SK-N-SH (cell line): Measurements from ENCODE around the gene RBMS3. TPM values are rescaled to one million over a fixed set of nuclear protein-coding genes. Genes with fewer than 3 reads are reported as not detected.

Experiments used
- CTCF ChIA-PET: fragments of 300-600, 350-600 bp; formaldehyde crosslinking; extraction: SDS; loops from one replicate; lab custom pipeline; 2021; lab: Yijun Ruan, JAX
- POLR2A ChIA-PET: fragments of 350-600 bp; sonication (Branson Sonifier 250); formaldehyde crosslinking; extraction: SDS; loops from one replicate; lab custom pipeline; 2020; ENCODE audit warnings: antibody characterized with exemption, inconsistent platforms; lab: Yijun Ruan, JAX
- DNase-seq: peaks from one replicate; pipeline ENCODE4 v3.0.0; 2012
- H2AFZ ChIP-seq: fragments of 200-600 bp; sonication (generic); 2 replicates; pipeline ENCODE4 v1.8.1; 2016; ENCODE audit warnings: antibody characterized with exemption, mild to moderate bottlenecking, low read depth
- H3F3A ChIP-seq: fragments of 200-600 bp; sonication (generic); replicated peaks from 2 replicates; pipeline ENCODE3; 2016; ENCODE audit warnings: antibody characterized with exemption, mild to moderate bottlenecking; ENCODE audit not compliant: insufficient read depth
- H3K27ac ChIP-seq, 2 experiments: fragments of 200-500 bp in 1 of 2; fragments of 200-600 bp in 1 of 2; sonication (Bioruptor generic) in 1 of 2; sonication (generic), shearing (Covaris generic) in 1 of 2; 2 replicates each; pipeline versions ENCODE4 v1.5.1 to v1.6.1; 2014 to 2016; ENCODE audit warnings: low read depth in 2 of 2, inconsistent platforms in 1 of 2, low read length in 1 of 2, mild to moderate bottlenecking in 1 of 2, mixed read lengths in 1 of 2
- H3K27me3 ChIP-seq: fragments of 200-600 bp; sonication (generic), shearing (Covaris generic); 2 replicates; pipeline ENCODE4 v1.6.1; 2016; ENCODE audit warnings: mixed run types; ENCODE audit not compliant: insufficient read depth
- H3K36me3 ChIP-seq, 2 experiments: fragments of 200-500 bp in 1 of 2; fragments of 200-600 bp in 1 of 2; sonication (Bioruptor generic) in 1 of 2; sonication (generic) in 1 of 2; replicated peaks in 1 of 2; 2 replicates each; pipeline versions ENCODE3 to v1.5.1; 2014 to 2016; ENCODE audit warnings: low read length in 1 of 2, mild to moderate bottlenecking in 1 of 2; ENCODE audit not compliant: insufficient read depth in 2 of 2, control insufficient read depth in 1 of 2
- H3K4me1 ChIP-seq, 2 experiments: fragments of 200-500 bp in 1 of 2; fragments of 200-600 bp in 1 of 2; sonication (Bioruptor generic) in 1 of 2; sonication (generic), shearing (Covaris generic) in 1 of 2; 2 replicates each; pipeline versions ENCODE4 v1.5.1 to v1.6.1; 2014 to 2016; ENCODE audit warnings: low read depth in 1 of 2, low read length in 1 of 2, mixed run types in 1 of 2; ENCODE audit not compliant: insufficient read depth in 2 of 2, control insufficient read depth in 1 of 2
- H3K4me2 ChIP-seq: fragments of 200-600 bp; sonication (generic), shearing (Covaris generic); 2 replicates; pipeline ENCODE4 v1.6.1; 2017; ENCODE audit warnings: mixed run types
- H3K4me3 ChIP-seq, 2 experiments: fragments of 200-500 bp in 1 of 2; fragments of 200-600 bp in 1 of 2; sonication (Bioruptor generic) in 1 of 2; sonication (generic), shearing (Covaris generic) in 1 of 2; 2 replicates each; pipeline versions ENCODE4 v1.5.1 to v1.8.1; 2014 to 2016; ENCODE audit warnings: low read depth in 2 of 2, inconsistent platforms in 1 of 2, low read length in 1 of 2, mild to moderate bottlenecking in 1 of 2, mixed read lengths in 1 of 2, moderate library complexity in 1 of 2
- H3K79me2 ChIP-seq: fragments of 200-600 bp; sonication (generic); 2 replicates; pipeline ENCODE4 v1.8.1; 2017; ENCODE audit warnings: mild to moderate bottlenecking; ENCODE audit not compliant: insufficient read depth
- H3K9ac ChIP-seq: fragments of 200-600 bp; sonication (generic); 2 replicates; pipeline ENCODE4 v1.6.1; 2017; ENCODE audit warnings: mixed run types
- H3K9me2 ChIP-seq: fragments of 200-600 bp; sonication (generic); 2 replicates; pipeline ENCODE4 v1.6.1; 2017; ENCODE audit warnings: mixed run types
- H3K9me3 ChIP-seq: fragments of 200-600 bp; sonication (generic); 2 replicates; pipeline ENCODE4 v1.6.1; 2017; ENCODE audit warnings: mixed run types, mild to moderate bottlenecking, moderate library complexity
- H4K20me1 ChIP-seq: fragments of 200-600 bp; sonication (generic); 2 replicates; pipeline ENCODE4 v1.6.1; 2017; ENCODE audit warnings: mild to moderate bottlenecking, mixed run types; ENCODE audit not compliant: insufficient read depth
- CHD2 ChIP-seq: fragments of 150-350 bp; IDR thresholded peaks from 2 replicates; pipeline ENCODE4 v1.6.1; 2018; ENCODE audit warnings: low read length; ENCODE audit not compliant: partially characterized antibody
- EP300 ChIP-seq, 2 experiments: IDR thresholded peaks; 2 replicates each; pipeline versions ENCODE4 v1.4.0 to v1.6.1; 2012; ENCODE audit warnings: borderline replicate concordance in 1 of 2, low read depth in 1 of 2, low read length in 1 of 2
- EZH2phosphoT487 ChIP-seq: fragments of 200-600 bp; sonication (generic); IDR thresholded peaks from 2 replicates; pipeline ENCODE4 v1.6.1; 2017; ENCODE audit warnings: low read depth, mixed run types, mild to moderate bottlenecking, antibody characterized with exemption, moderate library complexity, borderline replicate concordance
- FOXJ3 ChIP-seq: sonication (generic); formaldehyde crosslinking; IDR thresholded peaks from 2 replicates; pipeline ENCODE4 v1.5.1; 2020; ENCODE audit warnings: mild to moderate bottlenecking, missing genetic modification reagents
- FOXM1 ChIP-seq: IDR thresholded peaks from 2 replicates; pipeline ENCODE4 v1.4.0; 2012; ENCODE audit warnings: low read depth, mild to moderate bottlenecking
- GABPA ChIP-seq: IDR thresholded peaks from 2 replicates; pipeline ENCODE4 v1.4.0; 2012; ENCODE audit warnings: low read depth, mild to moderate bottlenecking
- GATA2 ChIP-seq: sonication (generic); formaldehyde crosslinking; IDR thresholded peaks from 2 replicates; pipeline ENCODE4 v1.5.0; 2020; ENCODE audit warnings: mild to moderate bottlenecking, missing genetic modification reagents
- MEF2A ChIP-seq: IDR thresholded peaks from 2 replicates; pipeline ENCODE4 v1.4.0; 2012; ENCODE audit warnings: low read depth, borderline replicate concordance
- MXI1 ChIP-seq: IDR thresholded peaks from 2 replicates; pipeline ENCODE4 v1.6.1; 2012; ENCODE audit warnings: mild to moderate bottlenecking, low read depth, low read length, improper control_type of control experiment
- NFIC ChIP-seq: IDR thresholded peaks from 2 replicates; pipeline ENCODE4 v1.4.0; 2012; ENCODE audit warnings: borderline replicate concordance
- NRF1 ChIP-seq: IDR thresholded peaks from 2 replicates; pipeline ENCODE4 v1.6.1; 2012; ENCODE audit warnings: low read depth, mild to moderate bottlenecking, low read length
- POLR2AphosphoS5 ChIP-seq: IDR thresholded peaks from 2 replicates; pipeline ENCODE4 v1.6.1; 2012; ENCODE audit warnings: low read depth, low read length
- RCOR1 ChIP-seq: fragments of 150-350 bp; IDR thresholded peaks from 2 replicates; pipeline ENCODE4 v1.6.1; 2017; ENCODE audit warnings: antibody characterized with exemption, low read length
- RFX5 ChIP-seq: IDR thresholded peaks from 2 replicates; pipeline ENCODE4 v1.6.1; 2012; ENCODE audit warnings: mild to moderate bottlenecking, improper control_type of control experiment, low read length
- RXRA ChIP-seq: IDR thresholded peaks from 2 replicates; pipeline ENCODE4 v1.4.0; 2012; ENCODE audit warnings: low read depth, mild to moderate bottlenecking, borderline replicate concordance
- SIN3A ChIP-seq: IDR thresholded peaks from 2 replicates; pipeline ENCODE4 v1.6.1; 2012; ENCODE audit warnings: low read depth, mild to moderate bottlenecking, low read length, moderate library complexity, borderline replicate concordance
- TCF12 ChIP-seq: IDR thresholded peaks from 2 replicates; pipeline ENCODE4 v1.4.0; 2012
- TEAD4 ChIP-seq: IDR thresholded peaks from 2 replicates; pipeline ENCODE4 v1.4.0; 2012; ENCODE audit warnings: mild to moderate bottlenecking, borderline replicate concordance; ENCODE audit not compliant: insufficient read depth
- YY1 ChIP-seq: IDR thresholded peaks from 2 replicates; pipeline ENCODE4 v1.4.0; 2012; ENCODE audit warnings: low read depth, mild to moderate bottlenecking
- ZBTB33 ChIP-seq: IDR thresholded peaks from 2 replicates; pipeline ENCODE4 v1.4.0; 2012; ENCODE audit warnings: low read depth, borderline replicate concordance
- WGBS: methylation state at CpG from one replicate; pipeline ENCODE4 v1.1.6; 2017; ENCODE audit warnings: low lambda C conversion rate; 5-methylcytosine and 5-hydroxymethylcytosine counted together
- polyA plus RNA-seq, 3 experiments: library from polyadenylated mRNA; depleted of rRNA; stranded (reverse); fragments of >200 nt; gene quantifications; 2 replicates each; pipeline ENCODE4 v1.2.3, GENCODE V29; 2012
- TF ChIP-seq, protein P1 (sequence below): fragments of 150-350 bp; IDR thresholded peaks from 2 replicates; pipeline ENCODE4 v1.6.1; 2017; ENCODE audit warnings: antibody characterized with exemption, low read length, low read depth, borderline replicate concordance
- TF ChIP-seq, protein P2 (sequence below): IDR thresholded peaks from 2 replicates; pipeline ENCODE4 v1.6.1; 2012; ENCODE audit warnings: mild to moderate bottlenecking, low read depth, low read length, moderate library complexity
- TF ChIP-seq, protein P3 (sequence below): IDR thresholded peaks from 2 replicates; pipeline ENCODE4 v1.4.0; 2012; ENCODE audit warnings: low read depth

Gene RBMS3
- polyA plus RNA-seq, 1 of the 3 experiments (the other 2 are of a cell fraction) = 8.2 TPM

DNA sequence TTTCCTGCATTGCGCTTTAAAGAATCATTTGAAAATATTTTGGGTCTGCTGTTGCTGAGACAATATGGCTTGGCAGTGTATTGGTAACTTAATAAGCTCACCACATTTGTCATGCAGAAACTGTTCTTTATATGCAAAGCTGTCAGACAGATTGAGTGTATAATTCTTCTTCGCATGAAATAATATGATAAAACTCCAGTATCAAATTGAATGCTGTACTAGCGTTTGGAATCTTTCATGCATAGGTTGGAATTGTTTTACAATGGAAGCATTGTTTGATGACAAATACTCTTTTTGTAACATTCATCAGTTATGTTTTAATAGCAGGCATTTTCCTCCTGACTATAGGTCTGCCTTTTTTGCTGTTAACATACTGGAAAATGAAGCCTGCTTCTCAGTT is 53.8 kb downstream of the RBMS3 start (continued):
- no peak for TF ChIP-seq RFX5
- peak; percentile 30; the same call in 1 of the 2 replicates for TF ChIP-seq TCF12
- no peak for TF ChIP-seq MXI1
- TF ChIP-seq MEF2A = no peak
- no peak for TF ChIP-seq TEAD4
- no peak for TF ChIP-seq FOXM1
- no peak for TF ChIP-seq SIN3A
- TF ChIP-seq, protein P1, sequence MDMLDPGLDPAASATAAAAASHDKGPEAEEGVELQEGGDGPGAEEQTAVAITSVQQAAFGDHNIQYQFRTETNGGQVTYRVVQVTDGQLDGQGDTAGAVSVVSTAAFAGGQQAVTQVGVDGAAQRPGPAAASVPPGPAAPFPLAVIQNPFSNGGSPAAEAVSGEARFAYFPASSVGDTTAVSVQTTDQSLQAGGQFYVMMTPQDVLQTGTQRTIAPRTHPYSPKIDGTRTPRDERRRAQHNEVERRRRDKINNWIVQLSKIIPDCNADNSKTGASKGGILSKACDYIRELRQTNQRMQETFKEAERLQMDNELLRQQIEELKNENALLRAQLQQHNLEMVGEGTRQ = no peak
- no peak for TF ChIP-seq RXRA
- peak; percentile 15; the same call in 1 of the 2 replicates for TF ChIP-seq NFIC

DNA sequence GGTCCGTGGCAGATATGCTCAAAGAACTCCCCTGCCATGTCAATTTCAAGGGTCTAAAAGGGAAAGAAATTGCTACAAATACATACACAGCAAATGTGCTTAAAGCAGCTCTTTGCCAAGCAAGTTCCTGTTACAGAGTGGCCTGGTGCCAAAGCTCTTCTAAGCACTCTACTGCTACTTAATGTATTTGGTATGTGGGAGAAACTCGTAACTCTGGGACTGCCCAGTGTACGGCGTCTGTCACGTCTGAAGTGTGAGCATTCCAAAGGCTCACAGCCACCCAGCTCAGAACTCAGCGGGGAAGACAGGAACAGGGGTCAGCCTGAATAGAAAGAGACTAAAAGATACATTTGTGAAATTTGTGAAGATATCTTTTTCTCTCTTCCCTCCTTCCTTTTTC is 54.6 kb downstream of the RBMS3 start:
- POLR2A ChIA-PET = interaction anchor here (0.6 to 2.2 kb wide), 7 partner anchors 13 to 307 kb away, joined by 3 to 15 read pairs (median 3); partner anchors contain the start of gene RBMS3
- no peak overlapping the region for H2AFZ ChIP-seq
- TF ChIP-seq EP300 (IDR thresholded peaks at IDR 0.05; ENCODE audit: borderline replicate concordance in 1 of 2, low read depth in 1 of 2, low read length in 1 of 2) = peak; percentile 73 to 79
- TF ChIP-seq, protein P2, sequence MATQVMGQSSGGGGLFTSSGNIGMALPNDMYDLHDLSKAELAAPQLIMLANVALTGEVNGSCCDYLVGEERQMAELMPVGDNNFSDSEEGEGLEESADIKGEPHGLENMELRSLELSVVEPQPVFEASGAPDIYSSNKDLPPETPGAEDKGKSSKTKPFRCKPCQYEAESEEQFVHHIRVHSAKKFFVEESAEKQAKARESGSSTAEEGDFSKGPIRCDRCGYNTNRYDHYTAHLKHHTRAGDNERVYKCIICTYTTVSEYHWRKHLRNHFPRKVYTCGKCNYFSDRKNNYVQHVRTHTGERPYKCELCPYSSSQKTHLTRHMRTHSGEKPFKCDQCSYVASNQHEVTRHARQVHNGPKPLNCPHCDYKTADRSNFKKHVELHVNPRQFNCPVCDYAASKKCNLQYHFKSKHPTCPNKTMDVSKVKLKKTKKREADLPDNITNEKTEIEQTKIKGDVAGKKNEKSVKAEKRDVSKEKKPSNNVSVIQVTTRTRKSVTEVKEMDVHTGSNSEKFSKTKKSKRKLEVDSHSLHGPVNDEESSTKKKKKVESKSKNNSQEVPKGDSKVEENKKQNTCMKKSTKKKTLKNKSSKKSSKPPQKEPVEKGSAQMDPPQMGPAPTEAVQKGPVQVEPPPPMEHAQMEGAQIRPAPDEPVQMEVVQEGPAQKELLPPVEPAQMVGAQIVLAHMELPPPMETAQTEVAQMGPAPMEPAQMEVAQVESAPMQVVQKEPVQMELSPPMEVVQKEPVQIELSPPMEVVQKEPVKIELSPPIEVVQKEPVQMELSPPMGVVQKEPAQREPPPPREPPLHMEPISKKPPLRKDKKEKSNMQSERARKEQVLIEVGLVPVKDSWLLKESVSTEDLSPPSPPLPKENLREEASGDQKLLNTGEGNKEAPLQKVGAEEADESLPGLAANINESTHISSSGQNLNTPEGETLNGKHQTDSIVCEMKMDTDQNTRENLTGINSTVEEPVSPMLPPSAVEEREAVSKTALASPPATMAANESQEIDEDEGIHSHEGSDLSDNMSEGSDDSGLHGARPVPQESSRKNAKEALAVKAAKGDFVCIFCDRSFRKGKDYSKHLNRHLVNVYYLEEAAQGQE = peak; percentile 76
- peak; percentile 42; the same call in 1 of the 2 replicates for TF ChIP-seq RXRA
- TF ChIP-seq FOXJ3 (CRISPR knock-in tag) = peak; percentile 50; the same call in 1 of the 2 replicates
- no peak for TF ChIP-seq GABPA
- peak; percentile 53; the same call in 1 of the 2 replicates for TF ChIP-seq TEAD4
- peak; percentile 65; the same call in 1 of the 2 replicates for TF ChIP-seq MXI1
- no peak for TF ChIP-seq EZH2phosphoT487
- peak; percentile 16 for TF ChIP-seq CHD2
- TF ChIP-seq GATA2 (CRISPR knock-in tag) = no peak
- peak; percentile 64; the same call in 1 of the 2 replicates for TF ChIP-seq RCOR1
- TF ChIP-seq, protein P3, sequence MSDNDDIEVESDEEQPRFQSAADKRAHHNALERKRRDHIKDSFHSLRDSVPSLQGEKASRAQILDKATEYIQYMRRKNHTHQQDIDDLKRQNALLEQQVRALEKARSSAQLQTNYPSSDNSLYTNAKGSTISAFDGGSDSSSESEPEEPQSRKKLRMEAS = peak; percentile 44; the same call in 1 of the 2 replicates
- TF ChIP-seq ZBTB33 = peak; percentile 59; the same call in 1 of the 2 replicates
- peak; percentile 90; the same call in 1 of the 2 replicates for TF ChIP-seq SIN3A
- peak; percentile 71 for TF ChIP-seq POLR2AphosphoS5
- TF ChIP-seq TCF12 = peak; percentile 87
- peak; percentile 20; the same call in 1 of the 2 replicates for TF ChIP-seq MEF2A
- TF ChIP-seq YY1 = peak; percentile 17; the same call in 1 of the 2 replicates
- TF ChIP-seq NRF1 = no peak

More for the DNA sequence above, 54.6 kb downstream of the RBMS3 start:
- Histone ChIP-seq H3K9me3 (no peaks in the 10 kb centered on the region), H3K4me1 (peaks cover 60 to 88% of the 10 kb centered on the region in 2 experiments), H3K9ac (peak overlapping the region; percentile 82), H3K9me2 (no peaks in the 10 kb centered on the region), H3K36me3 (no peaks in the 10 kb centered on the region), H3K4me2 (peak overlapping the region; percentile 72), H3K4me3 (peak overlapping the region; percentile 34 to 54), H4K20me1 (no peaks in the 10 kb centered on the region), H3K79me2 (peaks cover 93% of the 10 kb centered on the region), H3F3A (peaks cover 59% of the 10 kb centered on the region), H3K27me3 (no peaks in the 10 kb centered on the region), H3K27ac (peak overlapping the region; percentile 96 to 100)
- WGBS = 0% methylated on average over 6 of the region's 6 CpGs
- DNase-seq = peak; percentile 10
- CTCF ChIA-PET = interaction anchor here (1.0 to 2.3 kb wide), 5 partner anchors 36 to 190 kb away, joined by 3 to 9 read pairs (median 4); no protein-coding TSS in a partner anchor
